HG03520 (cell line): ENCODE data around the gene LARP1.
"Not testable (repeated sequence)": the region's sequence is repeated elsewhere in the genome, so short reads cannot be mapped to it uniquely, and the experiment has no call there.

ENCODE experiments used
- ATAC-seq: cut with Tn5 transposase; IDR thresholded peaks from one replicate; pipeline ENCODE4 v1.9.1; 2021; ENCODE audit warnings: mild to moderate bottlenecking, moderate library complexity; ENCODE audit not compliant: unreplicated experiment

LARP1 gene

GRCh38 chr5:154820383-154820782 lies 65.2 kb downstream of the LARP1 start:
- ATAC-seq, result no peak

GRCh38 chr5:154822896-154823295 lies 67.7 kb downstream of the LARP1 start:
- not testable (repeated sequence) for ATAC-seq

DNA sequence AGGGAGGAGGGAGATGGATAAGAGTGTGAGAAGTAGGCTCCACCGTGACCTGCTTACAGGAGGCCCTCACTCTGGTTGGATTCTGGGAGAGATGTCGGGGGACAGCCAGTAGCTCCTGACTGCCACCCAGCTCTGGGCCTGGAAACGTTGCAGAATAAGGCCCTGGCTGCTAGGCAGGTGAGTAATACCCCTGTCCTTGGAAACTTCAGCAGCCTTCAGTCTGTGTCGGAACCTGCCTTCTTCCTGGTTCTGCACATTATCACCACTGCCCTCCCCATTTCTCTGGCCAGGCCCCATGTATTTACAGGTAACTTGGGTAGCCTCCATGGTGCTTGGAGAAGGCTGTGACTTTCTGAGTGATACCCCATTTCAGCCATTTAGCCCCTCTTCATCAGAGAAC lies 68.4 kb downstream of the LARP1 start:
- no peak for ATAC-seq

DNA sequence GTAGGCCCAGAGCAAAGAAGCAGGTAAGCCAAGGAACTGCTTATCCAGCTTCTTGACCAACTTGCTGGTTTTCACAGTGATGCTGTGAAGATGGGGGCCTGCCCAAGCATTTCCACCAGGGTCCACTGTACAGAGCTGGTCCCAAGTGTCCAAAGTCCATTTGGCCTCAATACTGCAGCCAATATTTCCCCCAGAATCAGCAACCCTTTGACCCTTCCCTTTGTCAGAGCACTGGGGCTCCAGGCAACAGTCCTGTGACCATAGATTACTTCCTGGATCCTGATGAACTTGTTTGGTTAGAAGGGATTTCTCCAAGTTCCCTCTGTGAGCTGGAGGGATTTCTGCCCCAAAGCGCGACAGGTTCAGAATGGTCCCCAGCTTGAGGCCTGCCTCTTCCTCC lies 68.9 kb downstream of the LARP1 start:
- no peak for ATAC-seq

GRCh38 chr5:154829181-154829588 lies 74.0 kb downstream of the LARP1 start:
- no peak for ATAC-seq

DNA sequence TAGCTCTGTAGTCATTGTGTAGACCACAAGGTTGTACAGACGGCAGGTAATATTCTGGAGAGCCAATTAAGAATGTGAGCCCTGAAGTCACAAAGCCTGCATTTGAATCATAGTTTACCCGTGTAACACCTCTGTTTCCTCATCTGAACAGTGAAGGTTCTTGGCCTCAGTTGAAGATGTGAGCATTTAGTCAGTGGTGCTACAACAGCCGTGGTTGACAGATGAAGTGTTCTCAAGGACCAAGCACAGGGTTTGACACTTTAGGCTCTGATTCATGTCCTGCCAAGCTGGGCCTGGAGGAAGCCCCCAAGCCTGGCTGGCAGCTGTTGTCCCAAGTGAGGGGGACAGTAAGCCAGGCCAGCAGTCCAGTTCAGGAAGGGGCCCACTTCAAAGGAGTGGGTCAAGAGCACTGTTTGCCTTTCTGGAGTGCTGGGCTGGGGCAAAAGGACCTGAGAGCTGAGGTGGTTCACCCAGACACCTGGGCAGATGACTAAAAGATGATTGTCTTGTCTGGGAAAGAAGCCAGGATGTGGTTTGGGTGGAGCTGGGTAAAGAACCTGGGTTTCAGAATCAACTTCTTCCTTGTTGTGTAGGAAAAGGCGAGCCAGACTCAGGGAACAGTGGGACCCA lies 74.5 kb downstream of the LARP1 start:
- ATAC-seq, result no peak

DNA sequence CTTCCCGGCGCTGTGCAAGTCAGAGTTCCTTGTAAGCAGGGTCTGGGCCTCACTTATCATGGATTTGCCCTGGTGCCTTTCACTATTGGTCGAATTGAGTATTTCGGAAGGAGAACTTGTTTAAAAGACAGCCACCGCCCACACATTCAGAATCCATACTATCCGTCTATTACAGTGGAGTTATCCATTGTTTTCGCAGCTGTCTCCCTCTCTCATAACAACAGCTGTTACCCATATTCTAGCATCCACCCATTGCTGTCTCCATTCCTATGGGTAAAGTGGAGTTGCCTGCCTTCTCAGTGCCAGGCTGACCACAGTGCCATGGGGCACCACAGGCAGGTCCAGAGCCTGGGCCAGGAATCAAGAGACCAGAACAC lies 75.0 kb downstream of the LARP1 start:
- ATAC-seq, result no peak

DNA sequence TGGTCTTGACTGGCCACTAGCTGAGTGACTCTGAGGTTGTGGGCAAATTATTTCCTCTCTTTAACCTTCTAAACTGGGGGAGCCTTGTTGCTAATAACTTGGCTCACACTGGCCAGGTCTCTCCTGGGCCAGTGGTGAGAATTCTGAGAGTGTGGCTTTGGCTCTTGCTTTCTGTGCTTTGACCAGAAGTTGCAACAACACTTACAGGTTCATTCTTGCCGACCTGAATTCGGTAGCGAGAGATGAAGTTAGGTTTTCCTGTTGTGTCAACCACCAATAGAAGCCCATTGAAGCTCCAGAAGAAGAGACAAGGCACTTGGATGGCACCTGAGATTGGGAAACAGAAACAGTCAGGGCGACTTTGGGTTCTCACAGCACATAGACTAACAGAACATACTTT lies 75.4 kb downstream of the LARP1 start:
- no peak for ATAC-seq

DNA sequence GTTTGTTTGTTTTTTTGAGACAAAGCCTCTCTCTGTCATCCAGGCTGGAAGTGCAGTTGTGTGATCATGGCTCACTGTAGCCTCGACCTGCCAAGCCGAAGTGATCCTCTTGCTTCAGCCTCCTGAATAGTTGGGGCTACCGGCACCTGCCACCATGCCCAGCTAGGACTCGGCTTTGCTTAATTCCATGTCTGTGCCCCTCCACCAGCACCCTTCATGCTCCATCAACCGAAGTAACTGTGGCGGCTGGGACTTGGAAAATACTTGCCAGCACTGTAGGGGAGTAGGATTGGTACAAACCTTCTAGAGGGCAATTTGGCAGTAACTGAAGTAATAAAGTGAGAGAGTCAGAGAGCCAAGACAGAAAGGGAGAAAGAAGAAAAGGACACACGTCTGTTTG lies 76.3 kb downstream of the LARP1 start:
- ATAC-seq, result no peak

- ATAC-seq, result not testable (repeated sequence)
Observed at GRCh38 chr5:154832804-154833203, 77.6 kb downstream of the LARP1 start.

DNA sequence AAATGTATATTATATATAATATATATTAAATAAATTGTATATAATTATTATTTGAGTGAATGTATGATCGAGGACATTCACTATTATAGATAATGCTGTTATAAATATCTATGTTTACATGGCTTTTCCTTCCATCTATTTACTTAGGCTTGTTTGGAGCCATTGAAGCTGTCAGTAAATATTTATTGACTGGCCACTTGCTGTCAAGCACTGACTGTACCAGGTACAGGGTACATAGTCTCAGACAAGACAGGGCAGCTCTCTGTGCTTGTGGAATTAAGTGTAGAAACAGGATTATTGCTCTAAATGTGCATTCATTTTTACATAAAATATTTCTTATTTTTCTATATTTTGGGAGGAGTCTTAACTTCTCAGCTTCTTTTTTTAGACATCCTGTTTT lies 78.9 kb downstream of the LARP1 start:
- ATAC-seq, result no peak

- not testable (repeated sequence) for ATAC-seq
Observed at GRCh38 chr5:154835701-154836052, 80.5 kb downstream of the LARP1 start.

DNA sequence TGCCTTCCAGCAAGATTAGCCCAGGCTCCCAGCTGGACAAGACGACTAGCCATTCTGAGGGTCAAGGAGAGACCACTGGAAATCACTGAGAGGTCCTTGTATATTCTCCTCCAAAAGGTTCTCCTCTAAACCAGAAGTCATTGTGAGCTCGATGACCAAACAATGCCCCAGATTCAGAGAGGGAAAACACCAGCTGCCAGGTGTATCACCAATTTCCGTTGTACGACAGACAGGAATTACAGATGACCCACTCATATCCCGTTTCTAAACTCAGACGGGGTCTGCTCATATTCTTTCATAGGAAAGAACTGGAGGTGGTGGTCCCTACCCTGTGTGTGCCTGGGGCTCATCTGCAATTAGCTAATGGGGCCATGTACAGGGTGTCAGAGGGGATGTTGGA lies 81.0 kb downstream of the LARP1 start:
- ATAC-seq, result no peak

DNA sequence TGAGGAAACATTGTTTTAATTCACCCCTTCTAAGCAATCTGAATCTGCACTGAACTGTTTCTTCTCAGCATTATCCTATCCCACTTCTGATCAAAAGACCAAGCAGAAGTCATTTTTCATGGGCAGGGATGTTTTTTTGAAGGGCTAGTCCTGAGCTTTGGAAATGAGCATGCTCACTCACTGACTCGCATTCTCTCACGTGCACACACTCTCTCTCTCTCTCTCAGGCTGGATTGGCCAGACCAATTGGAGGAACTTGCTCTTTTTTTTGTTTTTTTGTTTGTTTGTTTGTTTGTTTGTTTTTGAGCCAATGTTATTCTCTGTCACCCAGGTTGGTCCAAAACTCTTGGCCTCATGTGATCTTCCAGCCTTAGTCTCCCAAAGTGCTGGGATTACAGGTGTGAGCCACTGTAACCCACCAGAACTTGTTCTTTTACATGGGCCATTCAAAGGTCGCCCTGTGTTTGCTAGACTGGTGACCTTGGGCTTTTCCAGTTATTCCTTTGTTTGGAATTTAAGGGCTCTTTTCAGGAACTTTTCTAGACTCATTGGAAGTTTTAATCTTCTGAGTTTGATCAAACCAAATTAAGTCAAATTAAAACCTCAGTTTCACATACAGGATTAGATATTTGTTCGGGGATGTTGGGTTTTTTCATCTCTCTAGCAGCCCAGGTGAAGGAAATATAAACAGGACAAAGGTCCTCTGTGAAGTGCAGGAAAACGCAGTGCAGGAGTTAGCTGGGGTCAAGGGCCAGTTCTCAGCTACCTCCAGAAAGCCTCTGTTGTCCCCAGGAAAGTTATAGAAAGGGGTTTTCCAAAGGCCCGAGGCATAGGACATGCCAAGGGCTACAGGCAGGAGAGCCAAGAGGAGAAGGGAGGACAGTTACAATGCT lies 82.1 kb downstream of the LARP1 start:
- ATAC-seq, result no peak

GRCh38 chr5:154840435-154841272 lies 85.5 kb downstream of the LARP1 start:
- ATAC-seq, result no peak

DNA sequence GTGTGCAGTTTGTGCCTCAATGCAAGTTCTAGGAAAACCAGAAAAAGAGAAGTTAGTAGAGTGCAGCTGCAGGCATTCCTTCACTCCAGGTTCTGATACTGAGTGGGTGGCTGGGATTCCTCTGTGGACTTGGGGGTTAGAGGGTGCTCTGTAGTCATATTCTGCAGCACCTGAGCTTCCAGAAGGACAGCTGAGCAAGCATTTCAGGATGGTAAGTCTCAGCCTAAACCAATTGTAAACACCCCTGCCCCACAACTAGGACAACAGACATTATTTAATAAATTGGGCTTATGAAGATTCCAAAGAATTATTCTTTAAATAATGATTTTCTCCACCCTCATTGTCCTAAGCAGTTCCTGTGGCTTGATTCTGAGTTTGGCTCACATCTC lies 86.1 kb downstream of the LARP1 start:
- ATAC-seq, result no peak

DNA sequence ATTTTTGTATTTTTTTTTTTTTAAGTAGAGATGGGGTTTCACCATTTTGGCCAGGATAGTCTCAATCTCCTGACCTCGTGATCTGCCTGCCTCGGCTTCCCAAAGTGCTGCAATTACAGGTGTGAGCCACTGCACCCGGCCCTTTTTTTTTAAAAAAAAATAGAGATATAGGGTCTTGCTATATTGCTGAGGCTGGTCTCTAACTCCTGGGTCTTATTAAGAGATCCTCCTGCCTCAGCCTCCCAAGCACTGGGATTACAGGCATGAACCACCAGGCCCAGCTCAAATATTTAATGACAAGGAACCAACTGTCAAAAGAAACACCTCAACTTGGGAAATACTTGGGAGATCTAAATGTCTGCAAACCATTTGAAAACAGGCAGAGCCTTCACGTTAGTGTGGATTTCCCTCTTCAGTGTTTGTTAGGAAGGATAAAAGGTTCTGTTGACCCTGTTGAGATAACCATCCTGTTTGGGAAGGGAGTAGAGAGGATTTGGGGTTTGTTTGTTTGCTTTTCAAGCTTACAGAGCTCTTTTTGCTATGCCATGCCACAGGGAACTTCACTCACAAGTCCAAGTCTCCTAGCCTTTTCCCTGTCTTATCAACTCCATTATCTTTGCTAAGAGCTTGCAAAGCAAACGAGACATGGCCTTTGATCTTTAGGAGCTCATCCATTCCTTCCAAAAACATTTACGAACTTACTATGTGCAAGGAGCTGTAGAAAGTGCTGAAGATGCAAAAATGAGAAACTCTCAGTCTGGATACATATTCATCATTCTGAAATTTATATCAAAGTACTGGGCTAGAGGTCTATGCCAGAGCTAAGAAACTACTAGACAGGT lies 87.7 kb downstream of the LARP1 start:
- ATAC-seq, result no peak

- no peak for ATAC-seq
Observed at GRCh38 chr5:154844809-154845208, 89.6 kb downstream of the LARP1 start.

GRCh38 chr5:154849264-154849785 lies 94.1 kb downstream of the LARP1 start:
- no peak for ATAC-seq

- no peak for ATAC-seq
Observed at GRCh38 chr5:154849791-154850201, 94.6 kb downstream of the LARP1 start.
